Measurements from ENCODE around the gene PTPRM. TPM values are rescaled to one million over a fixed set of nuclear protein-coding genes. Genes with fewer than 3 reads are reported as not detected.

The PTPRM gene
- total and polyA plus RNA-seq, 4 donors: 9.2 to 23.0 (median 12.7) TPM

DNA sequence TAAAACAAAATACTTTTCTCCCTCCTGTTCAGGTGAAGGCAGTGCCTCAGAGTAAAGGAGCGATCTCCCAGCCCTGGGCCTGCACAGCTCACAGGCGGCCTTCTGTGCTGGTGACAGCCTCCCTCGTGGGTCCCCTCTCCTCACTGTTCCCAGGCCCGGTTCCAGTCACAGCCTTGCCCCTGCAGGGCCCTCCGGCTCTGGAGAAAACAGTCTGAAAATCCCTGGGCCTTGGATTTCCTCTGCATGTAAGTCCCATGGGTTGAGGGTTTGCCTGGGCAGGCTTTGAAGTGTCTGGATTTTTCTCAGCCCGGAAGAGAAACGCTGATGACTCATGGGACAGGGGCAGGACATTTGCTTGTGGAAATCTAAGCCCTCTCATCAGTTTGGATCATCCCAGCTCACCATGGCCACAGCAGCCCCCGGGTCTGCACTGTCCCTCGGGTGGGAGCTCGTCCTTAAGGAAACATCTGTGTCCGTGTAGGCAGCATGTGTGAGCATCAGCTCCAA lies 856.0 kb downstream of the PTPRM start:
- Histone ChIP-seq H3K4me3 (ENCODE audit: low read depth in 1 of 3, low read length in 3 of 3) (no peak overlapping the region), H3K9ac (ENCODE audit: low read depth in 1 of 2, low read length in 2 of 2) (no peak overlapping the region), H3K27ac (ENCODE audit: low read depth in 1 of 2, low read length in 2 of 2) (no peak overlapping the region), H3K9me3 (ENCODE audit: control insufficient read depth in 4 of 4, low read length in 3 of 4) (no peaks in the 10 kb centered on the region), H3K36me3 (ENCODE audit: control insufficient read depth in 4 of 4, insufficient read depth in 3 of 4, low read depth in 1 of 4, low read length in 3 of 4) (no peaks in the 10 kb centered on the region), H3K4me1 (ENCODE audit: control insufficient read depth in 4 of 4, insufficient read depth in 4 of 4, low read length in 3 of 4) (no peaks in the 10 kb centered on the region), H3K27me3 (ENCODE audit: control insufficient read depth in 4 of 4, insufficient read depth in 4 of 4, low read length in 3 of 4) (no peaks in the 10 kb centered on the region)
- 83% methylated on average over 11 of the region's 11 CpGs for WGBS
- no peak for DNase-seq (ENCODE audit: low spot score)
- no peak for TF ChIP-seq JUND (IDR thresholded peaks at IDR 0.05)
- no peak for TF ChIP-seq GABPA (IDR thresholded peaks at IDR 0.05 in 1 of 2, conservative IDR thresholded peaks at IDR 0.05 in 1 of 2)
- no peak for TF ChIP-seq FOXA1 (IDR thresholded peaks at IDR 0.05)
- TF ChIP-seq, protein P1, sequence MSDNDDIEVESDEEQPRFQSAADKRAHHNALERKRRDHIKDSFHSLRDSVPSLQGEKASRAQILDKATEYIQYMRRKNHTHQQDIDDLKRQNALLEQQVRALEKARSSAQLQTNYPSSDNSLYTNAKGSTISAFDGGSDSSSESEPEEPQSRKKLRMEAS (IDR thresholded peaks at IDR 0.05): no peak
- TF ChIP-seq, protein P2, sequence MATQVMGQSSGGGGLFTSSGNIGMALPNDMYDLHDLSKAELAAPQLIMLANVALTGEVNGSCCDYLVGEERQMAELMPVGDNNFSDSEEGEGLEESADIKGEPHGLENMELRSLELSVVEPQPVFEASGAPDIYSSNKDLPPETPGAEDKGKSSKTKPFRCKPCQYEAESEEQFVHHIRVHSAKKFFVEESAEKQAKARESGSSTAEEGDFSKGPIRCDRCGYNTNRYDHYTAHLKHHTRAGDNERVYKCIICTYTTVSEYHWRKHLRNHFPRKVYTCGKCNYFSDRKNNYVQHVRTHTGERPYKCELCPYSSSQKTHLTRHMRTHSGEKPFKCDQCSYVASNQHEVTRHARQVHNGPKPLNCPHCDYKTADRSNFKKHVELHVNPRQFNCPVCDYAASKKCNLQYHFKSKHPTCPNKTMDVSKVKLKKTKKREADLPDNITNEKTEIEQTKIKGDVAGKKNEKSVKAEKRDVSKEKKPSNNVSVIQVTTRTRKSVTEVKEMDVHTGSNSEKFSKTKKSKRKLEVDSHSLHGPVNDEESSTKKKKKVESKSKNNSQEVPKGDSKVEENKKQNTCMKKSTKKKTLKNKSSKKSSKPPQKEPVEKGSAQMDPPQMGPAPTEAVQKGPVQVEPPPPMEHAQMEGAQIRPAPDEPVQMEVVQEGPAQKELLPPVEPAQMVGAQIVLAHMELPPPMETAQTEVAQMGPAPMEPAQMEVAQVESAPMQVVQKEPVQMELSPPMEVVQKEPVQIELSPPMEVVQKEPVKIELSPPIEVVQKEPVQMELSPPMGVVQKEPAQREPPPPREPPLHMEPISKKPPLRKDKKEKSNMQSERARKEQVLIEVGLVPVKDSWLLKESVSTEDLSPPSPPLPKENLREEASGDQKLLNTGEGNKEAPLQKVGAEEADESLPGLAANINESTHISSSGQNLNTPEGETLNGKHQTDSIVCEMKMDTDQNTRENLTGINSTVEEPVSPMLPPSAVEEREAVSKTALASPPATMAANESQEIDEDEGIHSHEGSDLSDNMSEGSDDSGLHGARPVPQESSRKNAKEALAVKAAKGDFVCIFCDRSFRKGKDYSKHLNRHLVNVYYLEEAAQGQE (IDR thresholded peaks at IDR 0.05): no peak
- no peak for TF ChIP-seq HNF4A (conservative IDR thresholded peaks at IDR 0.05)
- TF ChIP-seq YY1 (IDR thresholded peaks at IDR 0.05): no peak
- TF ChIP-seq, protein P3, sequence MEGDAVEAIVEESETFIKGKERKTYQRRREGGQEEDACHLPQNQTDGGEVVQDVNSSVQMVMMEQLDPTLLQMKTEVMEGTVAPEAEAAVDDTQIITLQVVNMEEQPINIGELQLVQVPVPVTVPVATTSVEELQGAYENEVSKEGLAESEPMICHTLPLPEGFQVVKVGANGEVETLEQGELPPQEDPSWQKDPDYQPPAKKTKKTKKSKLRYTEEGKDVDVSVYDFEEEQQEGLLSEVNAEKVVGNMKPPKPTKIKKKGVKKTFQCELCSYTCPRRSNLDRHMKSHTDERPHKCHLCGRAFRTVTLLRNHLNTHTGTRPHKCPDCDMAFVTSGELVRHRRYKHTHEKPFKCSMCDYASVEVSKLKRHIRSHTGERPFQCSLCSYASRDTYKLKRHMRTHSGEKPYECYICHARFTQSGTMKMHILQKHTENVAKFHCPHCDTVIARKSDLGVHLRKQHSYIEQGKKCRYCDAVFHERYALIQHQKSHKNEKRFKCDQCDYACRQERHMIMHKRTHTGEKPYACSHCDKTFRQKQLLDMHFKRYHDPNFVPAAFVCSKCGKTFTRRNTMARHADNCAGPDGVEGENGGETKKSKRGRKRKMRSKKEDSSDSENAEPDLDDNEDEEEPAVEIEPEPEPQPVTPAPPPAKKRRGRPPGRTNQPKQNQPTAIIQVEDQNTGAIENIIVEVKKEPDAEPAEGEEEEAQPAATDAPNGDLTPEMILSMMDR (IDR thresholded peaks at IDR 0.05; ENCODE audit: low read depth, low read length, missing input control): no peak
- TF ChIP-seq EGR1 (IDR thresholded peaks at IDR 0.05; ENCODE audit: low read depth in 2 of 2): no peak
- no peak for TF ChIP-seq TAF1 (conservative IDR thresholded peaks at IDR 0.05)
- no peak for TF ChIP-seq NR2F2 (IDR thresholded peaks at IDR 0.05)
- no peak for TF ChIP-seq RXRA (IDR thresholded peaks at IDR 0.05)
- no peak for TF ChIP-seq HNF4G (IDR thresholded peaks at IDR 0.05)
- no peak for TF ChIP-seq RAD21 (IDR thresholded peaks at IDR 0.05)
- TF ChIP-seq FOXA2 (IDR thresholded peaks at IDR 0.05): no peak
- TF ChIP-seq, protein P4, sequence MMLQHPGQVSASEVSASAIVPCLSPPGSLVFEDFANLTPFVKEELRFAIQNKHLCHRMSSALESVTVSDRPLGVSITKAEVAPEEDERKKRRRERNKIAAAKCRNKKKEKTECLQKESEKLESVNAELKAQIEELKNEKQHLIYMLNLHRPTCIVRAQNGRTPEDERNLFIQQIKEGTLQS (IDR thresholded peaks at IDR 0.05): no peak
- TF ChIP-seq, protein P5, sequence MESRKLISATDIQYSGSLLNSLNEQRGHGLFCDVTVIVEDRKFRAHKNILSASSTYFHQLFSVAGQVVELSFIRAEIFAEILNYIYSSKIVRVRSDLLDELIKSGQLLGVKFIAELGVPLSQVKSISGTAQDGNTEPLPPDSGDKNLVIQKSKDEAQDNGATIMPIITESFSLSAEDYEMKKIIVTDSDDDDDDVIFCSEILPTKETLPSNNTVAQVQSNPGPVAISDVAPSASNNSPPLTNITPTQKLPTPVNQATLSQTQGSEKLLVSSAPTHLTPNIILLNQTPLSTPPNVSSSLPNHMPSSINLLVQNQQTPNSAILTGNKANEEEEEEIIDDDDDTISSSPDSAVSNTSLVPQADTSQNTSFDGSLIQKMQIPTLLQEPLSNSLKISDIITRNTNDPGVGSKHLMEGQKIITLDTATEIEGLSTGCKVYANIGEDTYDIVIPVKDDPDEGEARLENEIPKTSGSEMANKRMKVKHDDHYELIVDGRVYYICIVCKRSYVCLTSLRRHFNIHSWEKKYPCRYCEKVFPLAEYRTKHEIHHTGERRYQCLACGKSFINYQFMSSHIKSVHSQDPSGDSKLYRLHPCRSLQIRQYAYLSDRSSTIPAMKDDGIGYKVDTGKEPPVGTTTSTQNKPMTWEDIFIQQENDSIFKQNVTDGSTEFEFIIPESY (IDR thresholded peaks at IDR 0.05): no peak
- TF ChIP-seq SP1 (IDR thresholded peaks at IDR 0.05): no peak
